ENCODE data around the gene DACT1.
"Not testable (repeated sequence)": the region's sequence is repeated elsewhere in the genome, so short reads cannot be mapped to it uniquely, and the experiment has no call there.

DACT1 gene, protein sequence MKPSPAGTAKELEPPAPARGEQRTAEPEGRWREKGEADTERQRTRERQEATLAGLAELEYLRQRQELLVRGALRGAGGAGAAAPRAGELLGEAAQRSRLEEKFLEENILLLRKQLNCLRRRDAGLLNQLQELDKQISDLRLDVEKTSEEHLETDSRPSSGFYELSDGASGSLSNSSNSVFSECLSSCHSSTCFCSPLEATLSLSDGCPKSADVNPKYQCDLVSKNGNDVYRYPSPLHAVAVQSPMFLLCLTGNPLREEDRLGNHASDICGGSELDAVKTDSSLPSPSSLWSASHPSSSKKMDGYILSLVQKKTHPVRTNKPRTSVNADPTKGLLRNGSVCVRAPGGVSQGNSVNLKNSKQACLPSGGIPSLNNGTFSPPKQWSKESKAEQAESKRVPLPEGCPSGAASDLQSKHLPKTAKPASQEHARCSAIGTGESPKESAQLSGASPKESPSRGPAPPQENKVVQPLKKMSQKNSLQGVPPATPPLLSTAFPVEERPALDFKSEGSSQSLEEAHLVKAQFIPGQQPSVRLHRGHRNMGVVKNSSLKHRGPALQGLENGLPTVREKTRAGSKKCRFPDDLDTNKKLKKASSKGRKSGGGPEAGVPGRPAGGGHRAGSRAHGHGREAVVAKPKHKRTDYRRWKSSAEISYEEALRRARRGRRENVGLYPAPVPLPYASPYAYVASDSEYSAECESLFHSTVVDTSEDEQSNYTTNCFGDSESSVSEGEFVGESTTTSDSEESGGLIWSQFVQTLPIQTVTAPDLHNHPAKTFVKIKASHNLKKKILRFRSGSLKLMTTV

DNA sequence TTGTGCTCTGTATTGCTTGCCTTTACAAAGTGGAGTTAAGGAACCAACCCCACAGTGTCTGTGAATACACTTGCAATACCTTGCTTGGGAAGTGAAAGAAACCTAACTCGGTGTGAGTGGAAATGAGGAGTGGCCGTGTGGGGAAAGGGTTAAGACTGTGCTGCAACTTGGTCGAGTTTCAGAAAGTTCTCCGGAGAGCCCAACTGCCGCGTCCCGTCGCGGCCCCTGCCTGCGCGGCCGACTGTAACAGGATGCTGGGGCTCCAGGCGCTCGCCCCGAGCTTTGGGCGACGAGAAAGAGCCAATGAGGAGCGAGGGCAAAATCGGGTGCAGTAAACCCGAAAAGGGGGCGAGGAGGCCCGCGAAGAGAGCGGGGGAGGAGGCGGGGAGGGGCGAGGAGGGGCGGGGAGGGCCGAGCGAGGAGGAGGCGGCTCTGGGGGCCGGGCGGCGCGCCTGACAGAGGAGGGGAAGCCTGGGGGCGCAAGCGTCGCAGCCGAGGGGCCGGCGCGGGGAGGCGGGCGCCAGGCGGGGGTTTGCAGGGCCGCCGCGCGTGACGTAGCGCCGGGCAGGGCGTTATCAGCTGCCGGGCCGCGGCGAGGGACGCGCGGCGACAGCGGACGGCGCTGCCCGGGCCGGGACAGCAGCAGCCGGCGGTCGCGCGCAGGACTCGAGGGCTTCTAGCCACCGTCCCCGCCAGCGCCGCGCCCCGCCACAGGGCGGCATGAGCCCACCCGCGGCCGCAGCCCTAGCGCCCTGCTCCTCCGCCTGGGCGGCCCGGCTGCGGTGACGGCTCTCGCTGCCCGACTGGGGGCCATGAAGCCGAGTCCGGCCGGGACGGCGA lies at the start of gene DACT1:
TSS of gene DACT1 (plus strand) at position 572 of the 840 bp plus-strand sequence. CDS start at position 813, 241 bp downstream.
- Mint-ChIP-seq H3K4me3 (peak within 1 kb of the TSS; percentile 89 to 96), H3K27ac (peak within 1 kb of the TSS; percentile 95 to 96), H3K4me1 (peaks cover 51% of the 10 kb centered on the region), H3K9me3 (no peaks in the 10 kb centered on the region), H3K27me3 (peaks cover 53% of the 10 kb centered on the region)
- ATAC-seq (peak; percentile 80), DNase-seq (peak; percentile 63 to 73)

DNA sequence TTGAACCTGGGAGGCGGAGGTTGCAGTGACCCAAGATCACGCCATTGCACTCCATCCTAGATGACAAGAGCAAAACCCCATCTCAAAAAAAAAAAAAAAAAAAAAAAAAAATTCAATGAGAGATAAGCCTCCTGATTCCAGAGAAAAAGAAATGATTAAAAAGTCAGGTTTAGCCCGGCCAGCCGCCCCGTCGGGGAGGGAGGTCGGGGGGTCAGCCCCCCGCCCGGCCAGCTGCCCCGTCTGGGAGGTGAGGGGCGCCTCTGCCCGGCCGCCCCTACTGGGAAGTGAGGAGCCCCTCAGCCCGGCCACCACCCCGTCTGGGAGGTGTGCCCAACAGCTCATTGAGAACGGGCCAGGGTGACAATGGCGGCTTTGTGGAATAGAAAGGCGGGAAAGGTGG lies 49.4 kb upstream of the DACT1 start:
- H3K9me3 Mint-ChIP-seq, DNase-seq, ATAC-seq, H3K4me1 Mint-ChIP-seq, H3K27ac Mint-ChIP-seq, H3K4me3 Mint-ChIP-seq: not testable (repeated sequence)
- peaks cover 24% of the 10 kb centered on the region for H3K27me3 Mint-ChIP-seq

DNA sequence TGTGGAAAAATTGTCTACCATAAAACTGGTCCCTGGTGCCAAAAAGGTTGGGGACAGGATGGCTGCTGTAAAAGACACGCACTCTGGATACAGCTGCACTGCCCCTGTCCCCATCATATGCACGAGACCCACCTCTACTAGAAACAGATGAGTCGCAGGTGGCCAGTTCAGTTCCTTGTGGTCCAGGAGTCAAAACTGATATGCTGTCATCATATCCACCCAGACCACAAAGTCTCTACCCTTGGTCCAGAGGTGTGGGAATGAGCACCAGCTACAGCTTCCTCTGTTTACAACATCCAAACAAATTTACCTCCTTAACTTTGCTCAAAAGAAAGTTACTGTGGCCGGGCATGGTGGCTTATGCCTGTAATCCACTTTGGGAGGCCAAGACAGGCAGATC lies 43.8 kb upstream of the DACT1 start:
- Mint-ChIP-seq H3K4me3 (no peak overlapping the region), H3K27ac (peak overlapping the region in 1 of 2 donors; percentile 12), H3K4me1 (peaks cover 15% of the 10 kb centered on the region), H3K9me3 (no peaks in the 10 kb centered on the region), H3K27me3 (peaks cover 38% of the 10 kb centered on the region)
- DNase-seq (no peak), ATAC-seq (peak; percentile 71)

DNA sequence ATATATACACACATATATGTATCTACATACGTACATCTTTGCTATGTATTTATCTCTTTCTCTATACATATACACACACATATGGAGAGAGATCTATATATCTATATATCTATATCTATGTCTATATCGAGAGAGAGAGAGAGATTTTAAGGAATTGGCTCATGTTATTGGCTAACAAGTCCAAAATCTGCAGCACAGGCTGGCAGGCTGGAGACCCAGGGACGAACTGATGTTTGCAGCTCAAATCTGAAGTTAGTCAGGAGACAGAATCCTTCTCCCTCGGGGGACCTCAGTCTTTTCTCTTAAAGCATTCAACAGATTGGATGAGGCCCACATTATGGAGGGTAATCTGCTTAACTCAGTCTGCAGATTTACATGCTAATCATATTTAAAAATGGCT lies 40.7 kb upstream of the DACT1 start:
- no peak overlapping the region for H3K4me3 Mint-ChIP-seq
- ATAC-seq (no peak), DNase-seq (no peak)
- H3K27ac Mint-ChIP-seq, result no peak overlapping the region
- H3K9me3 Mint-ChIP-seq, result no peaks in the 10 kb centered on the region
- H3K27me3 Mint-ChIP-seq, result peaks cover 43% of the 10 kb centered on the region
- H3K4me1 Mint-ChIP-seq, result peaks cover 24% of the 10 kb centered on the region

DNA sequence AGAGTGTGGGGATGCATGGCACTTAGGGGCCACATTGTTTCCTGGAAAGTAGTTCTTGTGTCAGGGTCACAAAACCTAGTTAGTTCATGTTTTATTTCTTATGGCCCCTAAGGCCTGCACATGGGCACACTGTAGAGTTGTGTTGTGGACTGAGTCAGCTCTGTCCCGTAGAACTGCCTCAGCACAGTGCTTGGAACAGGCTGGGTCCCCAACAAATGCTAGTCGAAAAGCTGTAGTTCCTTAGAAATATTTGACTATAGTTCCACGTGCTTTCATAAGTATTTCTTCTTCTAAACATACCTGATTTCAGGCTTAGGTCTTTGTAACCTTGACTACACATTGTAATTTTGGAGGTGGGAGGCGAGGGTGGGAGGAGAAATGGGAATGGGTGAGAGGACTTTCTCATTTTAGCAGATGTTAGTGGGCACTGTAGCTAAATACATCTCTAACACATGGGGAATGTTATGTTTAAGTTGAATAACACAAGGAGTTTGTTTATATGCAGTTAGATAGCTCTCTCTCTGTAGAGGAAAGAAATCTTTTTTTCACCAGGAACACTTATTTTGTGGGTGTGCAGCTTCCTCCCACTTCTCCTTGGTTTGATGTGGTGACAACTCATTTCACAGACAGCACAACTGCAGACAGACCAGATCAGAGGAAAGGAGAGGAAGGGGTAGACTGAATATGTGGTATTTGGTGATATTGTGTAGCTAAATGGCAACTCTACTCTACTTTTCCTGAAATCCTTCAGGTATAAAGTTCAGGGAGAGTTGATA lies 39.5 kb upstream of the DACT1 start:
- no peak for DNase-seq
- no peak overlapping the region for H3K4me3 Mint-ChIP-seq
- peaks cover 24% of the 10 kb centered on the region for H3K4me1 Mint-ChIP-seq

DNA sequence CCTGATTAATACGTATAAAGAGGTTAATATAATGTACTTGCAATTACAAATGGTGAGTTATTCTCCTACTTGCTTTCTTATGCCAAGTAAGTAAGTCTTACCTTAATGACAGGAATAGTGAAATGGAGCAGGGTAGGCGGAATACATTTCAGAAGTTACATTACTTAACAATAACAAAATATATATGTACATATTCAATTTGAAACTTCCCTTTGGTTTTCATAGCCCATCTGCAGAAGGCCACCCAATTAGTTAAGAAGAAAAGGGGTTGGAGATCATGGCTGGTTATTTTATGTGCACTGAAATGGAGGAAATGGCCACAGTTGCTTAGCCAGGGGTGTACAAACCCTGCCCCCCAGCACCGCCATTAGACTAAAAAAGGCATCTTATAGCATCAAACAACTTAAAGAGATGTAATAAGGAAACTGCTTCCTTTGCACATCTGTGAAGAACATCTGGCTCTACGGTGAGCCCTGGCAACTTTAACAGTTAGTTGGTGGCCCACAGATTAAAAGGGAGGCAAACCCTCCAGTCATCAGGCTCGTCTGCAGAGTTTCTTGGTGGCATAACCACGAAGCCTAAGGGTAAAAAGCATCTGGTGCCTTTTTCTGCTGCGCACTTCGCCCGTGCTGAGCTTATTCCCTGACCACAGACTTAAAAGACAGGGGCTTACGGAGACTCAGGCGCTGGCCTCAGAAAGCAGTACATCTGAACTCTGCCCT lies 38.8 kb upstream of the DACT1 start:
- no peak overlapping the region for H3K27ac Mint-ChIP-seq
- H3K4me1 Mint-ChIP-seq, result peaks cover 24% of the 10 kb centered on the region
- no peaks in the 10 kb centered on the region for H3K9me3 Mint-ChIP-seq
- no peak overlapping the region for H3K4me3 Mint-ChIP-seq
- peak; percentile 22 for ATAC-seq
- H3K27me3 Mint-ChIP-seq, result peaks cover 48% of the 10 kb centered on the region
- no peak for DNase-seq

More for the DNA sequence above, 39.5 kb upstream of the DACT1 start:
- Mint-ChIP-seq H3K27me3 (peaks cover 48% of the 10 kb centered on the region), H3K9me3 (no peaks in the 10 kb centered on the region), H3K27ac (no peak overlapping the region)
- peak; percentile 49 for ATAC-seq

DNA sequence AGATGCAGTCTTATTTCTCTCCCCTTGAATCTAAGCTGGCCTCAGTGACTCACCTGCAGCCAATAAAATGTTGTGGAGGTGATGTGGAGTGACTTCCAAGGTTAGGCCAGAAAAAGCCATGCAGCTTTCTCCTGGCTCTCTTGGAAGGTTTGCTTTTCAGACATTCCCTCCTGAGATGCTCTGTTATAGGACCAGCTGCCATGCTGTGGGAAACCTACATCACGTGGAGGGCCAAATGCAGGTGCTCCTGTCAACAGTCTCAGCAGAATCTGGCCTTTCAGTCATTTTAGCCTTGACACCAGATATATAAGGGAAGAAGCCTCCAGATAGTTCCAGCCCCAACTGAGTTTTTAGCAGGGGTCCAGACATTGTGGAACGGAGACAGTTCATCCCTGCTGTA lies 38.1 kb upstream of the DACT1 start:
- Mint-ChIP-seq H3K4me1 (peaks cover 24% of the 10 kb centered on the region), H3K27ac (no peak overlapping the region), H3K4me3 (peak overlapping the region in 1 of 2 donors; percentile 15), H3K27me3 (peaks cover 48% of the 10 kb centered on the region), H3K9me3 (no peaks in the 10 kb centered on the region)
- DNase-seq (no peak), ATAC-seq (no peak)

DNA sequence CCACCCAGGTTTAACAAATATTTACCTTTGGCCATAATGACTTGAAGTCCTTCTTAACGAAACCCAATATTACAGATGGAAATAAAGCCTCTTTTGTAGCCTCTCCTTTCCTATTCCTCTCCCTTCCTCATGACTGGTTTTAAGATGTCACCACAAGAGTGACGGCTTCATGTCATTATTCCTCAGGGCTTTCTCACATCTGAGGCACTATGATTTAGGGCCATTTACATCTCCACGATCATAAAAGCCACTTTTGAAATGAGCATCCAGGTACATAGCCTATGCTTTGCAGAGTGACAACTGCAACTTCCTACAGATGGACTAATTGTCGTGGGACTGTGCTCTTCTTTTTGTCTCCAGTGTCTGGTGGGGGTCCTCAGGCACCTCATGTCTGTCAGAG lies 32.3 kb upstream of the DACT1 start:
- H3K9me3 Mint-ChIP-seq, result no peaks in the 10 kb centered on the region
- peaks cover 19% of the 10 kb centered on the region for H3K27me3 Mint-ChIP-seq
- DNase-seq (no peak), ATAC-seq (no peak)
- no peaks in the 10 kb centered on the region for H3K4me1 Mint-ChIP-seq
- H3K4me3 Mint-ChIP-seq, result no peak overlapping the region
- no peak overlapping the region for H3K27ac Mint-ChIP-seq

DNA sequence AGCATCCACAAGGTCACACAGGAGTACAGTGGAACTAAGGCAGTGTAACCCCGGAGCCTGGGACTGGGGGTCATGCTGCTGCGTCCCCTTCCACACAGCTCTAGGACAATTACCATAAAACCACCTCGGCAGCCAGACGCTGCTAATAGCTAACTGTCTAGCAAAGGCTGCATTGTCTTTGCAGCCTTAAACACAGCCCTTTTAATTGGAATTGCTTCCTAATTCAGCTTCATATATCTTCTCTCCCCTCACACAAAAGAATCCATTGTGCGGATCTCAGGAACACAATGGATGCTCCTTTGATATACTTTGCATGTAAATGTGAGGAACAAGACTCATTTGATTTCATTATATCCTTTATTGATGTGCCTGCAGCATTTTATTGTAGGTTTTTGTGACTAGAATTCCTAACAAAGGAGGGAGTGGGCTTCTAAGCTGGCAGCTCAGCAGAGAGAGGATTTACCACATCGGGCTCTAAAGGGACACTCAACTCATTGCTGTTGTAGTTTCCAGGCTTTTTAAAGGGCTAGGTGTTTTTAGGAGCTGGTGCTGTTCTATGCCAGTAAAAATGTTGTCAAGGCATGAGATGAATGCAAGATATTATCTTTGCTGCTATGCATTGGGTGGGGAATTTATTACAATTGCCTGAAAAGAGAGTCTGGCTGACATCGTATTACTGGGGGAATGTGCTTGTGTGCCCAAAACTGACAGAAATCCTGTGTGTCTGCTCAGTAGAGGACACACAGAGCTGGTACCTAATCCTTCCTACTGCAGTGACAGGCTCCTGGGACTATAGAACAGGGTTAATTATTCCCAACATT lies 30.4 kb upstream of the DACT1 start:
- ATAC-seq (no peak), DNase-seq (no peak)
- Mint-ChIP-seq H3K27me3 (peaks cover 2% of the 10 kb centered on the region), H3K9me3 (no peaks in the 10 kb centered on the region), H3K4me3 (no peak overlapping the region), H3K27ac (no peak overlapping the region), H3K4me1 (no peaks in the 10 kb centered on the region)

DNA sequence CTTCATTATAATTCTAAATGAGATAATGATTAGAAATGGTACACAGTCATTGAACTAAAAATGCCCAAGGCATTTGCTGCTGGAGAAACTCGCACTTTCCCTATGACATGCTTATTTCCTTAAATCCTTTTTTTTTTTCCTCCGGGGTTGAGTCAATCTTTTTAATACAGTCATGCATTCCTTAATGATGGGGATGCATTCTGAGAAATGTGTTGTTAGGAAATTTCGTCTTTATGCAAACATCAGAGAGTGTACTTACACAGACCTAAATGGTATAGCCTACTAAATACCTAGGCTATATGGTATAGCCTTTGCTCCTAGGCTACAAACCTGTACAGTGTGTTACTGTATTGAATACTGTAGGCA lies 29.8 kb upstream of the DACT1 start:
- H3K27me3 Mint-ChIP-seq, result no peaks in the 10 kb centered on the region
- no peak overlapping the region for H3K27ac Mint-ChIP-seq
- H3K4me1 Mint-ChIP-seq, result no peaks in the 10 kb centered on the region
- DNase-seq (no peak), ATAC-seq (no peak)
- H3K9me3 Mint-ChIP-seq, result no peaks in the 10 kb centered on the region
- no peak overlapping the region for H3K4me3 Mint-ChIP-seq

DNA sequence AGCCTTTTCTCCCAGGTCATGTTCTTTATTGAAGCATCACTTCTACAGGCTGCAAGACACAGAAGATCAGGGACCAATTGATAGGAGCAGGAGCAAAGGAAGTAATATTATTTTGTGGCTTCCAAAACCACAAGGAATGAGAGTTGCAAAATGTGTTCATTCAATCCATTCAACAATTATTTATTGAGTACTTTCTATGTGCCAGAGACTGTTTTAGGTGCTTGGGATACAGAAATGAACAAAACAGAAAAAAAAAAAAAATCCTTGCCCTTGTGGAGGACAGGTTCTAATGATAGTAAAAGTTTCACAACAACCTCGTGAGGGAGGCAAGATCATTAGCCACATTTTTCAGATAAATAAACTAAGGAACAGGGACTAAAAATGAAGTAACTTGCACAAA lies 20.1 kb upstream of the DACT1 start:
- Mint-ChIP-seq H3K9me3 (no peaks in the 10 kb centered on the region), H3K4me1 (no peaks in the 10 kb centered on the region), H3K4me3 (no peak overlapping the region), H3K27me3 (no peaks in the 10 kb centered on the region), H3K27ac (no peak overlapping the region)
- no peak for DNase-seq
- no peak for ATAC-seq

DNA sequence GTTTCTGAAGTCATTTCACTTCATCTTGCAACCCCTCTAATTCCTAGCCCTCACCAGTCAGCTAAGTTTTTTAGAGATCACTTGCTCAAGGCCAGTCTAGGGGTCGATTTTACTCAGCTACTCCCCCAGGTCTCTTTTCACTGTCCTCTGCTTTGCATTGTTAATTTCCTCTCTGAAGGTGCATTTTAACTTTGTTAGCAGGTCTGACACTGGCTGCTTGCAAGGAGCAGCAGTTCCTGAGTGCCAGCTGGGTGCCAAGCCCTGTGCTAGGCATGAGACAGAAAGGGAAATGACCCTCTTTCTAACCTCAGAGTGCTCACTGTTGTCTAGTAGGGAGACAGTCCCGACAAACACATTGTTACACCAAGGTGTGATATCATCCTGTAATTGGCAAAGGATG lies 17.8 kb upstream of the DACT1 start:
- Mint-ChIP-seq H3K27me3 (no peaks in the 10 kb centered on the region), H3K4me3 (no peak overlapping the region), H3K27ac (peak overlapping the region in 1 of 2 donors; percentile 50), H3K9me3 (no peaks in the 10 kb centered on the region), H3K4me1 (no peaks in the 10 kb centered on the region)
- DNase-seq, result no peak
- ATAC-seq, result no peak

DNA sequence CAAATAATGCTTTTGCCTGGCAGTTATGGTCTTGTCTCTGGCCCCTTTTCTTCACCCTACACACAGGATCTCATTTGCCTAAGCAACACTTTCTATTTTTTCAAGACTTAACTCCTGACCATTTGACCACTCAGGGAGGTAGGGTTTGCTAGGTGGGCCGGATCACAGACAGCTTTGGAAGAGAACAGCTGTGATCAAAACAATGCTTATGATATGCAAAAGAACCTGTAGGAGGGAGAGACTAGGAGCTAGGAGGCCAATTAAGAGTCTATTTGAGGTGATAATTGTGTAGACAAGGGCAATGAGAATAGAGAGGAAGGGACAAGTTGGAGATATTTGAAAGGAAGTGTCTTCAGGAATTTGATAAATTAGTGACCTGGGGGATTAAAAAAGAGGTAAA lies 12.3 kb upstream of the DACT1 start:
- no peak overlapping the region for H3K4me3 Mint-ChIP-seq
- H3K27ac Mint-ChIP-seq, result no peak overlapping the region
- peaks cover 6% of the 10 kb centered on the region for H3K4me1 Mint-ChIP-seq

DNA sequence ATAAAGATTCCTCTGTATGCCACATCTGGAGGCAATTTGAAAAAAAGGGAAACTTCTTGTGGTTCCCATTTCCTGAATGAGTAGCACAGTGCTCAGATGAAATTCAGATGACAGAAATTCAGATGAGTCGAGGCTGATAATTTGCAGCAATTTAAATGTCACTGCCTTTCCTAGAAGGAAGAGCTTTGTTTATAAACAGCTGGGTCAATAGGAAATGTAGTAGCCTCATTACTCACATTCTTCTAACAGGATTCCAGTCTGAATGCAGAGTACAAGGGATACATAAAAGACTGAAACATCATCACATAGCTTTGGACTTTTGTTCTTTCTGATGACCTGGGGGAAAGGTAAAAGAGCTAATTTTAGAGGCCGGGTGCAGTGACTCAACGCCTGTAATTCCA lies 11.3 kb upstream of the DACT1 start:
- ATAC-seq (no peak), DNase-seq (no peak)
- Mint-ChIP-seq H3K27me3 (no peaks in the 10 kb centered on the region), H3K4me1 (peaks cover 6% of the 10 kb centered on the region), H3K4me3 (no peak overlapping the region), H3K27ac (no peak overlapping the region), H3K9me3 (no peaks in the 10 kb centered on the region)

More for the DNA sequence above, 12.3 kb upstream of the DACT1 start:
- Mint-ChIP-seq H3K9me3 (no peaks in the 10 kb centered on the region), H3K27me3 (no peaks in the 10 kb centered on the region)
- DNase-seq (no peak), ATAC-seq (no peak)
